Transverse colon (tissue), 3 donors: ENCODE measurements around the gene TNXB.
"Not testable (repeated sequence)": the region's sequence is repeated elsewhere in the genome, so short reads cannot be mapped to it uniquely, and the experiment has no call there.

Experiments used
- POLR2A ChIP-seq: fragments of 450-650 bp; IDR thresholded peaks from one replicate; pipeline ENCODE4 v1.6.1; 2016; ENCODE audit warnings: antibody characterized with exemption, mild to moderate bottlenecking, moderate library complexity
- POLR2AphosphoS5 ChIP-seq, 3 donors: sonication (generic); formaldehyde crosslinking; IDR thresholded peaks; one replicate each; pipeline ENCODE4 v1.6.1; 2016; ENCODE audit warnings: antibody characterized with exemption in 3 of 3

- TF ChIP-seq POLR2A; POLR2AphosphoS5 (IDR thresholded peaks at IDR 0.05): not testable (repeated sequence)
These were observed 104.7 kb downstream of the TNXB start for GRCh38 chr6:32004393-32004792.
